HG03280 (cell line): ENCODE measurements around the gene PRR15.
"Not testable (repeated sequence)": the region's sequence is repeated elsewhere in the genome, so short reads cannot be mapped to it uniquely, and the experiment has no call there.

Source experiments
- ATAC-seq: cut with Tn5 transposase; IDR thresholded peaks from one replicate; pipeline ENCODE4 v1.9.1; 2021; ENCODE audit warnings: mild to moderate bottlenecking, moderate library complexity; ENCODE audit not compliant: unreplicated experiment

Gene PRR15, protein sequence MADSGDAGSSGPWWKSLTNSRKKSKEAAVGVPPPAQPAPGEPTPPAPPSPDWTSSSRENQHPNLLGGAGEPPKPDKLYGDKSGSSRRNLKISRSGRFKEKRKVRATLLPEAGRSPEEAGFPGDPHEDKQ

DNA sequence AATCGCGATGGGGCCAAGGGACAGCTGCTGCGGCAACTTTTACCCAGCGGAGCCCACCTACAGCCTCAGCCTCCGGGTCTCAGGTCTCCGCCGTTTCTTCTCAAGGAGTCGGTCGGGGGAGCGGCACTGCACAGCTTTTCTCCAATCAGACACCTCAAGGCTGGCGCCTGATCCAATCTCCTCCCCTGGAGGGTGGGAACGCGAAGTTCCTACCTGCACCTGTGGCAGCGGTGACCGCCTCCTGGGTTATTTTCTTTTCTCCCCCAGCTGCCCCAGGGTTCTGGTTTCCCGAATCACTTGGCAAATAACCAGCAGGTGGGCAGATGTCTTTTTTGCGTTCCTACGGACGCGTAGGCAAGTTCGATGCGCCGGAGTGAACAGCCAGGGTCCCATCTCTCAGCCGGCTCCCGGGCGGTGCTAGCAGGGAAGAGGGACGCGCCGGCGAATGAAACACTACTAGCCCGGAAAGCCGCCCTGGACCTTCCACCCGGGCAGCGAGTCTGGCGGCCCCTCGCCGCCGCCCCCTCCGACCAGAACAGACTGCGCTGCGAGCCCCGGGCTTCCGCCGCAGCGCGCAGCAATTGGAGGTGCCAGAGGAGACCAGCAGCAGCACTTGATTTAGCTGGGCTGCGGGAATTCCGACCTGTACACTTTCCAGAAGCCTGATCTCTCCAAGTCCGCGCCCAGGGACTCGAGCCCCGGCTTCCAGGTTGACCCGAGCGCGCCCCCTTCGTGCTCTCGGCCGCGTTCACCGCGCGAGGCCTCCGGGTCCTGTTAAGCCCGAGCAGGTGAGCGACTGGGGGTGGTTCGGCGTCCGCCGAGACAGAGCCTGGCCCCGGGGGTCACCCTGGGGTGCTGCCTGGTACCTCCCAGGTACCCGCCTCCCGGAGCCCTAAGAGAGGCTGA is at the start of gene PRR15:
TSS of gene PRR15 (plus strand) at position 246 of the 906 bp plus-strand sequence. CDS start 2,495 bp downstream, outside the sequence.
- ATAC-seq, result no peak

DNA sequence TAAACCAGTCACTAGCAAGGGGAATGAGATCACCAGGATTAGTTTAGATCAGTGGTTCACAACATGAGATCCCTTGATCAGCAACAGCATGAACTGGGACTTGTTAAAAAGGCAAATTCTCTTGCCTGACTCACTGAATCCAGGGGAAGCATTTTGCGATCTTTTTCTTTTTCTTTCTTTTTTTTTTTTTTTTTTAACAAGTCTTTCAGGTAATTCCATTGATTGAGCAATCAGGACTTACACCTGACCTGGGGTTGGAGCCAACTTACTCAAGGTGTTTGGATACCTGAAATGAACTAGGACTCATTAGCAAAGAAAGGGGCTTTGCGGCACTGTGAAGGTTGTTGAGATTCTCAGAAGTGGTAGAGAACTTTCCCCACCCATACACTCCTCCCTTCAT is 47.1 kb upstream of the PRR15 start:
- ATAC-seq, result no peak

DNA sequence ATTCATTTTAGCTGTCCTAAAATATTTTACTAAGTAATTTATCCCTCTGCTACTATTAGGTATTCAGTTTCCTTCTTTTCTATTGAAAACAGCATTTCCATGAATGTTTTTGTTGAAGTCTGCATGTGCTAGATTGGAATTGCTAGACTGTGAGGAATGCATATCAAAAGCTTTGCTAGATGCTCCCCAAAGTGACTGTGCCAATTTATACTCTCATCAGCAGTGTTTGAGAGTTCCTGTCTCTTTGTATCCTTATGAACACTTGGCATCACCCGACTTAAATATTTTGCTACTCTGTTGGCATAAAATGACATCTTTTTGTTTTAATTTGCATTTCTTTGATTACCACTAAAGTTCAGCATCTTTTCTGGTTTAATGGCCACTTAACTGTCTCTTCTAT is 45.0 kb upstream of the PRR15 start:
- ATAC-seq, result no peak

DNA sequence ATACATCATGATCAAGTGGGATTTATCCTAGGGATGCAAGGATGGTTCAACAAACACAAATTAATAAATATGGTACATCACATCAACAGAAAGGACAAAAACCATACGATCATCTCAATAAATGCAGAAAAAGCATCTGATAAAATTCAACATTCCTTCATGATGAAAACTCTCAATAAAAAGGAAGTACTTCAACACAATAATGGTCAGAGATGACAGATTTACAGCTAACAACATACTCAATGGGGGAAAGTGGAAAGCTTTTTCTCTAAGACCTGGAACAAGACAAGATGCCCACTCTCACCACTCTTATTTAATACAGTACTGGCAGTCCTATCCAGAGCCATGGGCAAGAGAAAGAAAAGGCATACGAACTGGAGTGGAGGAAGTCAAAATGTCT is 39.9 kb upstream of the PRR15 start:
- no peak for ATAC-seq

DNA sequence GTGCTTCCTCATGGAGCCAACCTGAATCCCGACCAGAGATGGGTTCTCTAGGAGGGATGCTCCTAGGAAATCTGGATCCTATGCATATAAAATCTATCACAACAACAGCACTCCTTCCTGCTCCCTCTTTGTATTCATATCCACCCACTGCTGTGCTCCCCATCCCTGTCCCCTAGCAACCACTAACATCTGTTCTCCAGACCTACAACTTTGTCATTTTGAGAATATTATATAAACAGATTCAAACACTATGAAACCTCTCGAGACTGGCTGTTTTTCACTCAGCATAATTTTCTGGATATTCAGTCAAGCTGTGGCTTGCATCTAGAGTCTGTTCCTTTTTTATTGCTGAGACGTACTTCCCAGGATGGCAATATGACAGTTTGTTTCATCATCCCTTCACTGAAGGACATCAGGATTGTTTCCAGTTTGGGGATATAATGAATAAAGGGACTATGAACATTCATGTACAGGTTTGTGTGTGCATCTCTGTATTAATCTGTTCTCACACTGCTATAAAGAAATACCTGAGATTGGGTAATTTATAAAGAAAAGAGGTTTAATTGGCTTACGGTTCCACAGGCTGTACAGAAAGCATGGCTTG is 36.0 kb upstream of the PRR15 start:
- no peak for ATAC-seq

DNA sequence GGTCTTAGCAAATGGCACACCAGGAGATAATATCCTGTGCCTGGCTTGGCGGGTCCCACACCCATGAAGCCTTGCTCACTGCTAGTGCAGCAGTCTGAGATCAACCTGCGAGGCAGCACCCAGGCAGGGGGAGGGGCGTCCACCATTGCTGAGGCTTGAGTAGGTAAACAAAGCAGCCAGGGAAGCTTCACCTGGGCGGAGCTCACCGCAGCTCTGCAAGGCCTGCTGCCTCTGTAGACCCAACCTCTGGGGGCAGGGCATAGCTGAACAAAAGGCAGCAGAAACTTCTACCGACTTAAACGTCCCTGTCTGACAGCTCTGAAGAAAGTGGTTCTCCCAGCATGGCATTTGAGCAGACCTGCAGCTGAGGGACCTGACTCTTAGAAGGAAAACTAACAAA is 35.1 kb upstream of the PRR15 start:
- ATAC-seq, result not testable (repeated sequence)

DNA sequence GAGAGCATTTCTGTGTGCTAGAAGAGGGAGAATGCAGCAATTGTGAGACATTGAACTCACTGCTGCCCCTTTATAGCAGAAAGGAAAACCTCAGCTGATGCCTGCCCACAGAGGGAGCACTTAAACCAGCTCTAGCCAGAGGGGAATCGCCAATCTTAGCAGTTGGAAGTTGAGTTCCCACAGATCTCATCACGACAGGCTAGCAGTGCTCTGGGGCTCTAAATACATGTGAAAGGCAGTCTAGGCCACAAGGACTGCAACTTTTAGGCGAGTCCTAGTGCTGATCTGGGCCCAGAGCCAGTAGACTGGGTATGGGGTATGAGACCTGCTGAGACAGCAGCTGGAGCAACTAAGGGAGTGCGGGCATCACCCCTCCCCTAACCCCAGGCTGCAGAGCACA is 25.2 kb upstream of the PRR15 start:
- ATAC-seq, result no peak

DNA sequence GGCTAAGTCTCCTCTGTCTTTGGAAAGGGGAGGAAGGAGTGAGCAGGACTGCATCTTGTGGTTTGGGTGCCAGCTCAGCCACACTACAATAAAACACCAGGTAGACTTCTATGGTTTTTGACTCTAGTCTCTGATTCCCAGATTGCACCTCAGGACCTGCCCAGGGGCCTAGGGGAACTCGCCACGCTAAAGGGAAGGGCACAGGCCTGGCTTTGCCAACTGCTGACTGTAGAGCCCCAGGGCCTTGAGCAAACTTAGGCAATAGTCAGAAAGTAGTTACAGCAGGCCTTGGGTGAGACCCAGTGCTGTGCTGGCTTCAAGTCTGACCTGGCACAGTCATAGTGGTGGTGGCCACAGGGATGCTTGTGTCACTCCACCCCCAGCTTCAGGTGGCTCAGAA is 24.2 kb upstream of the PRR15 start:
- ATAC-seq, result no peak

DNA sequence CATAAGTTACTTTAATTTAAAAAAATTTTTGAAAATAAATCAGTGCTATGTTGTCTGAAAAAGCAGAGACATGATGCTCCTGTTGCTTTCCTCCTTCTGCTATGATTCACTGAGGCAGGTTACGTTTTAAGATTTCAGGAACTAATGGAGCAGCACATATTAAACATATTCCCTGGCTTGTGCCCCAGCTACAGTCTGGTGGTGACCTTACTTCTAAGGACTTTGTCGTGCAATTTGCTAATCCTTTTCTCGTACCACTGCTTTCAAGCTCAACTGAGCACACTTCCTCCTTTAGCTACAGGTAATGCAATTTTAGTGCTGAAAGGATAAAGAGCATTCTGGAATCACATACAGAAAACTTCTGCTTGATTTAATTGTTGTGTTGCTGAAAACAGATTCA is 16.2 kb upstream of the PRR15 start:
- ATAC-seq, result no peak

DNA sequence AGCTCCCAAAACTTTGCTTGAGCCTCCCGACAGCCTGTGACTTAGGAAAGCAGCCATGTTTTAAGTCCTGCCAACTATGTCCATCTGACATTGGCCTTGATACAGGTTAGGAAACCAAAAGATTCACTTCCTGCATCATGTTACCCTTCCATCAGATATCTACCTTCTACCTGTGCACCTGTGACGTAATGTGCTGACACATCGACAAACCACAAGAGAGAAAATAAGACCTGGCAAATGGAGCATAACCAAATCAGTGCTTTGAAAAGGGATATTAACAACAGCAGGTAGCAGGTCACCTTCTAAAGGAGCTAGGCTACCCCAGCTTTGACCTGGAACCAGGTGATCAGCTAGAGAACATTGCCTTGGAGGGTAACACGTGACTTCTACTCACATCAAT is 14.8 kb upstream of the PRR15 start:
- no peak for ATAC-seq

DNA sequence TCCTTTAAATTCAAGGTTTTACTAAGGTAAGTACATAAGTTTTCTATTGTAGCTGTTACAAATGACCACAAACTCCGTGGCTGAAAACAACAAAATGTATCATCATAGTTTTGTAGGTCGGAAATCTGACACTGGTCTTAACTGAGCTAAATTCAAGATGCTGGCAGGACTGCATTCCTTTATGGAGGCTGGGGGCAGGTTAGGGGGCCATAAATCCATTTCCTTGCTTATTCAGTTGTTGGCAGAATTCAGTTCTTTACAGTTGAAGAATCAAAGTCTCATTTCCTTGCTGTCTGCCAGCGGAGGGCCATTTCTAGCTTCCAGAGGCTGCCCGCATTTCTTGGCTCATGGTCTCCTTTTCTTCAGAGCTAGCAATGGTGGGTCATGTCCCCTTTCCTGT is 11.2 kb upstream of the PRR15 start:
- no peak for ATAC-seq

DNA sequence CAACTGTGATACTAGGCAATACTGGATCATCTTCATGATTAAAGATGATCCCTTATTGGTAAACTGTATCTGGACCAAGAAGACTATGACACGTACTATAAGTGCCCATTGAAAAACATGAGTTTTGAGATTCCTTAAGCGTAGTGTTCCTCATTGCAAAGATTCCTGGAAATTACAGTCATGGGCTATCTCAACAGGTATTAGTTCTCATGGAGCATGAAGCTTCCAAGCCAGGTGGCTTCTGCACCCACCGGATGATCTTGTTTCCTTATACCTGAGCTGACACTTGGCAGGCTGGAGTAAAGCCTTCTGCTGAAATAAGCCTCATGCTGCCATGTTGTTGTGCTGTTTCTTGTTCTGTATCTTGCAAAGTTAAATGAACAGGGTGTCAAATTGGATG is 8.6 kb upstream of the PRR15 start:
- no peak for ATAC-seq

DNA sequence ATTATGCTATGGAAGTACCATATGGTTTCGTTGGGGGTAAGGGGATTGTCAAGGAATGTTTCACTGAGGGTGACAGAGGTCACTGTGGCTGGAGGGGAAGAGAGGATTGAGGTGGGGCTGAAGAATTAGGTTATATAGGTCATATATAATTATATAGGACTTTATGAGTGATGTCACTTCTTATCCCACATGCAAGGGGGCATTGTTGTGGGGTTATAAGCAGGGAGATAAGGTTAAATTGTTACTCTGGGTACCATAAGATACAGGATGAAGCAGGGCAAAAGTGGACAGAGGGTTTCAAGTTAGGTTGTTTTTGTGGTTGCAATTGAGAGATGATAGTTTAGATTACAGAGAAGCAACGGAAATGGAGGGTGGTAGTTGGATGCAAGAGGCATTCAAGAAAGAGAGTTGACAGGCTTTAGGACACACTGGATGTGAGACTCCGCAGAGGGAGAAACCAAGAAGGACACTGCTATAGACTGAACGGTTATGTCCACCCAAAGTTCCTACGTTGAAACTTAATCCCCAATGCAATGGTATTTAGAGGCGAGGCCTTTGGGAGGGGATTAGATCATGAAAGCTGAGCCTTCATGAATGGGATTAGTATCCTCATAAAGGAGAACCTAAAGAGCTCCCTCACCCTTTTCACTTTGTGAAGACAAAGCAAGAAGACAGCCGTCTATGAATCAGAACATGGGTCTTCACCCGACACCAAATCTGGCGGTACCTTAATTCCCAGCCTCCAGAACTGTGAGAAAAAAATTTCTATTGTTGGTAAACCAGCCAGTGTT is 7.0 kb upstream of the PRR15 start:
- no peak for ATAC-seq

DNA sequence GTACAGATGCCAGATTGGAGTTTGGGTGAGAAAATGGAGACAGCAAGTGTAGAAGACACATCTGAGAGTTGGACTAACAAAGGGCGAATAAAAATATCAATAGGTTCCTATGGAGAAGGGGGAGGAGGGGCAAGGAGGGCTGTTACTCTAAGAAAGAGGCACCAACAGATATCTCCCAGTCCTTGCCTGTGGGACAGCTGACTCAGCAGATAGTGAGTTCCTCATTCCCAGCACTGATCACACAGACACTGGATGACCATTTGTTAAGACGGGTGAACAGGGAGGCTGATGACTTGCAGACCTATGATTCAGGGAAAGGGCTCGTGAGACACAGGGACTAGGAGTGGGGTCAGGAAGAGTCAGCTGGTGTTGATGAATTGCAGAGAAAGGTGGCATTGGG is 5.7 kb upstream of the PRR15 start:
- ATAC-seq, result no peak

DNA sequence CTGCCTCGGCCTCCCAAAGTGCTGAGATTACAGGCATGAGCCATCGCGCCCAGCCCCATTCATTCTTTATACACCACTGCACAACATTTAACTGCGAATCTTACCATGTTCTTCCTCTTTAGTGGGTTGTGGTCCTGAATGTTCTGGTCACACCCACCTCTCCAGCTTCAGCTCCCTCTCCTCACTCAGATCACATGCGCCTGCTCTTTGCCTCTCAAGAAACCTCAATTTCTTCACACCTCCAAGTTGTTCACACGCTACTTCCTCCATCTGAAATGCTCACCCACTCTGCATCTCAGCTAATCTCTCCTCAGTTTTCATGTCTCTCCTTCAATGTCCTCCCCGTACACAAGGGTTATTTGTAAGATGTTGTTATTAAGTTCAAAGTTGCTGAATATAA is 2.4 kb upstream of the PRR15 start:
- no peak for ATAC-seq

DNA sequence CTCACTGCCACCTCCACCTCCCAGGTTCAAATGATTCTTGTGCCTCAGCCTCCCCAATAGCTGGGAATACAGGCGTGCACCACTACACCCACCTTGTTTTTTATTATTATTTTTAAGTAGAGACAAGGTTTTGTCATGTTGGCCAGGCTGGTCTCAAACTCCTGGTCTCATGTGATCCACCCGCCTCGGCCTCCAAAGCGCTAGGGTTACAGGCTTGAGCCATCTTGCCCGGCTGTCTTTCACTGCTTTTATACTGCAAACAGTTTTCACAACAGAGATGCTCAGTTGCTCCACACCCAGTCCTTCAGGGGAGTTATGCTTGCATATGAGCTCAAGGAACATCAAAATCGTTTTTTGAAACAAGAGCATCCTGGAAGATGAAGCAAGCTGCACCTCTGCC is 1.3 kb upstream of the PRR15 start:
- ATAC-seq, result no peak

DNA sequence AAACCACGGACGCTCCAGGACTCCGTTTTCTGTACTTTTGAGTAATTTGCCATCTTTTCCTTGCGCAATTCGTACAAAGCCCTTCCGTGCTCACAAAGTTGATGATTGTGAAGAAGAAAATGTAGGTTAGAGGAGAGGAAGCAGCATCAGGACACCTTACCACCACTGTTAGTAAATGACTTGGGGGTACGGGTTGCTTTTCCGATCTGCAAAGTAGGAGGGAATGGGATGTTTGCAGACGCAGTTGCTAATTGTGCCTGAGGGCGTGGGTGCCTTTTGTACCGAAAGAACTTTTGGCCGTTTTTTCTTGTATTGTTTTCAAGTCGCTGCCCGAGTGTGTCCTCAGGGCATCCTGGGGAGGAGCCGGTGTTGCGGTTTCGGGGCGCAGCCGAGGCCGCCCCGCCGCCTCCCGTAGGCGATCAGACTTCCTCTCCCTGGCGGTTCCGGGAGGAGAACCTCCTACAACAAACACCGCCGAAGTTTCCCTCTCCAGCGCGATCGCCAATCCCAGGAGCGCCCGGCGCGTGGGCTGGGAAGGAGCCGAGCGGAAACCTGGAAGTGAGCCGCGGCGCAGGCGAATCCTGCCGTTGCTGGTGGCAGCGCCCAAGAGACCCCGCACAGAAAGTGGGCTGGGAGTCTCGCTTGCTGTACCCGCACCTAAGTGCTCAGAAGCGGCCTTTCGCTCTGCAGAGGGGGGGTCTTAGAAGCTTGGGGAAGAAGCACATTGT is 1.0 kb downstream of the PRR15 start:
- ATAC-seq, result no peak

DNA sequence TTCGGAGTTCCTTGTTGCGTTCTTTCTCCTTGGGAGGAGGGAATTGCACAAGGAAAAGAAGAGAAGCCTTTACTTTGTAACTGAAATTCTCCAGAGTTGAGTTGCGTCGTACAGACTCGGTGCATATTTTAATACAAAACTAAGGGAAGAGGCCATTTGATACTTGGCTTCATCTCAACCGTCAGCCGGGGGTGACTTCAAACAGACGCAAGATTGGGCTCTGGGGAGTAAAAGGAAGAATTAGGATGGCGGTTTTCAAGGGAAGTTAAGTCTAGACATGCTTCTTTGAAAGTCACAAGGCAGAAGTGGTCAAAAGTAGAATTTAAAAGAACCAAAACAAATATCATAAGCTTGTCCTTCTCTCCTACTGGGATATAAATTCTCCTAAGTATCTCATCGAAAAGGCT is 1.6 kb downstream of the PRR15 start:
- ATAC-seq, result no peak

DNA sequence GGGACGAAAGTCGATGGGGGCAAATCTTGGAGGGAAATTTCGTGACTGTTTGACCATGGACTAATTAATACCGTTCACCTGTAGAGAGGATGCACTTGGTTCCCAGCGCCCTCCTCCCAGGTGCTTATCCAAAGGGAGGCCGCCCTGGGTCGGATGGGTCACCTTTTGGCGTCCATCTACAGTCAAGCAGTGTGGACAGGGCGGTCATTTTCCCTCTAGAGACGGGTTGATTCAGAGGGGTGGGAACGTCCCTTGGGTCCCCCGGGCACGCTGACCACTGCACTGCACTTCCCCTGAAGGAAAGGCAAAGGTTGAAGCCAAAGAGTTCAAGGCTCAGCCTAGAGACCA is 2.0 kb downstream of the PRR15 start:
- no peak for ATAC-seq

DNA sequence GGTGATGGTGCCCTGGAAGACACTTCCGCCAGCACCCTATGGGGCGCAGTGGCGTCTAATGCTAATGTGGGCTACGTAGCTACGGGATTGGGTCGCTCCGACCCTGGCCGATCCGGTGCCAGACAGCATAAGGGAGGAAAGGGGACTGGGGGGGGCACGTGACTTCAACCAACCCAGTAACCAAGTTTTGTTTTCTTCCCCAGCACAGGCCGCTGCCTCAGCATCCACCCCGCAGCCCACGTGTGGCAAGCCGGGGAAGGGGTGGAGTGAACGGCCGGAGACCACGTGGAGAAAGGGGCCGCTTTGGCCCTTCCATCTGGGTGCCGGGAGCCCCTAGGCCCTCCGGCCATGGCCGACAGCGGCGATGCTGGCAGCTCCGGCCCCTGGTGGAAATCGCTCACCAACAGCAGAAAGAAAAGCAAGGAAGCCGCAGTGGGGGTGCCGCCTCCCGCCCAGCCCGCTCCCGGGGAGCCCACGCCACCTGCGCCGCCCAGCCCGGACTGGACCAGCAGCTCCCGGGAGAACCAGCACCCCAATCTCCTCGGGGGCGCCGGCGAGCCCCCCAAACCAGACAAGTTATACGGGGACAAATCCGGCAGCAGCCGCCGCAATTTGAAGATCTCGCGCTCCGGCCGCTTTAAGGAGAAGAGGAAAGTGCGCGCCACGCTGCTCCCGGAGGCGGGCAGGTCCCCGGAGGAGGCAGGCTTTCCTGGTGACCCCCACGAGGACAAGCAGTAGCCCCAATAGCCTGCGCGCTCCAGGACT is 2.5 kb downstream of the PRR15 start:
- ATAC-seq, result no peak
